Measurements from ENCODE around the gene C17orf75.

C17orf75 gene

DNA sequence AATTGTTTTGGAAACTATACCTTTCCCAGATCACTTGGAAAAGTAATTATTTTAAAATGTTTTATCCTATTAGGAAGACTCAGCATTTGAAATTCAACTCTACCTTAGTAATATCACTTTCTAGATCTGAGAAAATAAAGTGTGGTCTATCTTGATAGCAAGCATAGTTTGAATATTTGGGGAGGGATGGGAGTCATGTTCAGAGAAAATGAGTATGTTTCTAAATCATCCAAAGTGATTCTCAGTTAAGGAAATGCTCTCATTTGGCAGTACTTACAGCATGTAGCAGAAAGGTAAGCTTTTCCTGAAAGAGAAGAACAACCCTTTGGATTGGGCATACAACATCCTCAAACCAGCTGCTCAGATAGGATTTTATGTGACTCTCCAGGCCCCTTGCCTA lies 6.9 kb downstream of the C17orf75 start:
- H3K27ac ChIP-seq, result no peak overlapping the region
- no peak overlapping the region for H2AFZ ChIP-seq
- H3K36me3 ChIP-seq (ENCODE audit: control insufficient read depth, insufficient read depth, low read length), result no peaks in the 10 kb centered on the region
- no peak overlapping the region for H3K9ac ChIP-seq
- no peaks in the 10 kb centered on the region for H3K4me1 ChIP-seq
- no peak overlapping the region for H3K4me2 ChIP-seq (ENCODE audit: low read length)
- TF ChIP-seq, protein P1, sequence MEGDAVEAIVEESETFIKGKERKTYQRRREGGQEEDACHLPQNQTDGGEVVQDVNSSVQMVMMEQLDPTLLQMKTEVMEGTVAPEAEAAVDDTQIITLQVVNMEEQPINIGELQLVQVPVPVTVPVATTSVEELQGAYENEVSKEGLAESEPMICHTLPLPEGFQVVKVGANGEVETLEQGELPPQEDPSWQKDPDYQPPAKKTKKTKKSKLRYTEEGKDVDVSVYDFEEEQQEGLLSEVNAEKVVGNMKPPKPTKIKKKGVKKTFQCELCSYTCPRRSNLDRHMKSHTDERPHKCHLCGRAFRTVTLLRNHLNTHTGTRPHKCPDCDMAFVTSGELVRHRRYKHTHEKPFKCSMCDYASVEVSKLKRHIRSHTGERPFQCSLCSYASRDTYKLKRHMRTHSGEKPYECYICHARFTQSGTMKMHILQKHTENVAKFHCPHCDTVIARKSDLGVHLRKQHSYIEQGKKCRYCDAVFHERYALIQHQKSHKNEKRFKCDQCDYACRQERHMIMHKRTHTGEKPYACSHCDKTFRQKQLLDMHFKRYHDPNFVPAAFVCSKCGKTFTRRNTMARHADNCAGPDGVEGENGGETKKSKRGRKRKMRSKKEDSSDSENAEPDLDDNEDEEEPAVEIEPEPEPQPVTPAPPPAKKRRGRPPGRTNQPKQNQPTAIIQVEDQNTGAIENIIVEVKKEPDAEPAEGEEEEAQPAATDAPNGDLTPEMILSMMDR (IDR thresholded peaks at IDR 0.05), result no peak
- H3K27me3 ChIP-seq (ENCODE audit: control insufficient read depth, insufficient read depth, low read length), result no peaks in the 10 kb centered on the region
- H3K79me2 ChIP-seq, result no peaks in the 10 kb centered on the region
- no peak overlapping the region for H3K4me3 ChIP-seq (ENCODE audit: low read depth, low read length)
- no peaks in the 10 kb centered on the region for H3K9me3 ChIP-seq (ENCODE audit: control insufficient read depth, low read length)

DNA sequence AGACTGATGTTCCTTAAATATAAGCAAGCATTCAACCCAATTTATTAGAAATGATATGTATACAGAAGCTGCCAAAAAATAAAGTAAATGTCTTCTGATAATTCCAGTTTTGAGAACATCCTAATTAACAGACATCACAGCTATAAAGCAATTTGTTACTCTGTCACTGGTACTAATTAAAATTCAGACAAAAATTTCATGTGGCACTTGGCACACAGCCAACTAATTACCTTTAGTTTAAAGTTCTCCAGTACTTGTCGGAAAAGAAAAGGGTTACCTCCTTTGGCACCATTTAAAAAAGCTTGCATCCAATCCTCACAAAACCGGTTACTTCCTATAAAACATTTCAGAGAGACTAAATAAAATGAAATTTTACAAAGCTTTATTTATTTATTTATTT lies 8.8 kb downstream of the C17orf75 start:
- Histone ChIP-seq H3K4me2 (ENCODE audit: low read length) (no peak overlapping the region), H3K9me3 (ENCODE audit: control insufficient read depth, low read length) (no peaks in the 10 kb centered on the region), H3K4me1 (no peaks in the 10 kb centered on the region), H3K9ac (no peak overlapping the region), H3K79me2 (no peaks in the 10 kb centered on the region), H3K27me3 (ENCODE audit: control insufficient read depth, insufficient read depth, low read length) (no peaks in the 10 kb centered on the region), H2AFZ (no peak overlapping the region), H3K36me3 (ENCODE audit: control insufficient read depth, insufficient read depth, low read length) (no peaks in the 10 kb centered on the region), H3K4me3 (ENCODE audit: low read depth, low read length) (no peak overlapping the region), H3K27ac (no peak overlapping the region)
- TF ChIP-seq, protein P1 (IDR thresholded peaks at IDR 0.05), result no peak

DNA sequence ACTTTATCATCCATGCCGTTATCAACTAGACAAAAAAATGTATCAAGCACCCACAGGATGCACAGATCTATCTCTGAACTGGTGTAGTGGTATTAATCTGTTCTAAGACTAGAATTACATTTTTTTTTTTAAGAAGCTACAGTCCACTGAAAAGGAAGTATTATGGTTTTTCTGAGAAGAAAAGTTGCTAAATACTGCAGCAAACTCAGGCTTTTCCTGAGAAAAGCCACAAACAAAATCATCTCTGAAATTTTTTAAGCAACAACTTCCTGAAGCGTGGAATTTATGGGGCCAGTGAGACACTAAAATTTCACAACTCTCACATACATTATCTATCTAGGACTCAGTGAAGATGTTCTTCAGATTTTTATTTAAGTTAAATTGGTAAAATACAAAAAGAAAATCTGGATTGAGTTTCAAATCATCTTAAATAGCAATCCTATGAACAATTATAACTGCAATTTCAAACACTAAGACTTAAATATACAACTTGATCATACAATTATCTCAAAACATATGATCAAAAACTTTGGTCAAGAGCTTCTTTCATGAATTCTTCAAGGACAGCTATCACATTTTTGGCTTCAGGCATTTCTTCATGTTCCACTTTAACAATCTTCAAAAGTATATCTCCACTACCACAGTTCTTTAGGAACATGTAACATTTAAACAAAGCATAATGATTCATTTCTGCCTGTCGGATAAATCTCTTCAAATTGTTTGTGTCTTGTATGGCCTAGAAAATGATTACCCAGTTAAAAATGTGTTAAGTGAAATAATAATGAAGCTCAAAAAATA lies 10.5 kb downstream of the C17orf75 start:
- Histone ChIP-seq H3K4me1 (no peaks in the 10 kb centered on the region), H2AFZ (no peak overlapping the region), H3K9me3 (ENCODE audit: control insufficient read depth, low read length) (no peaks in the 10 kb centered on the region), H3K4me3 (ENCODE audit: low read depth, low read length) (no peak overlapping the region), H3K27ac (no peak overlapping the region), H3K9ac (no peak overlapping the region), H3K4me2 (ENCODE audit: low read length) (no peak overlapping the region), H3K79me2 (no peaks in the 10 kb centered on the region), H3K36me3 (ENCODE audit: control insufficient read depth, insufficient read depth, low read length) (no peaks in the 10 kb centered on the region), H3K27me3 (ENCODE audit: control insufficient read depth, insufficient read depth, low read length) (no peaks in the 10 kb centered on the region)
- TF ChIP-seq, protein P1 (IDR thresholded peaks at IDR 0.05), result no peak

DNA sequence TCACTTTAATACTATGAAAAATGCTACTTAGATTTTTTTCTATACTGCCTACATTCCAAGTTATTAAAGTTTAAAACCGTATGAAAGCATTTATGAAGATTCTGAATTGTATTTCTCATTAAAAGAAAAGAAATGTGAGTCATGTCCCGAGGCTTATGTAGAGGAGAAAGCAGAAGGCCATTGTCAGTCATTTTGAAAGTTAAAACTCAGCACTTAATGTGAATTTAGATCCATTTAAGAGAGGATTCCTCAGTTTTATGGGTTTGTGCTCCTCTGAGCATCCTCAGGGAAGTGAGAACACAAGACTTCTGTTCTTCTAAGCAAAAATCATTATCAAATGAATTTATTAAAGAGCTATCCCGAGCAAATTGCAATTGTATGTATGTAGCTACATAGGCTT lies 11.8 kb downstream of the C17orf75 start:
- Histone ChIP-seq H3K4me1 (no peaks in the 10 kb centered on the region), H3K9me3 (ENCODE audit: control insufficient read depth, low read length) (no peaks in the 10 kb centered on the region), H3K4me3 (ENCODE audit: low read depth, low read length) (no peak overlapping the region), H3K36me3 (ENCODE audit: control insufficient read depth, insufficient read depth, low read length) (no peaks in the 10 kb centered on the region), H3K27me3 (ENCODE audit: control insufficient read depth, insufficient read depth, low read length) (no peaks in the 10 kb centered on the region), H3K4me2 (ENCODE audit: low read length) (no peak overlapping the region), H3K9ac (no peak overlapping the region), H2AFZ (no peak overlapping the region), H3K79me2 (no peaks in the 10 kb centered on the region), H3K27ac (no peak overlapping the region)
- TF ChIP-seq, protein P1 (IDR thresholded peaks at IDR 0.05), result no peak

DNA sequence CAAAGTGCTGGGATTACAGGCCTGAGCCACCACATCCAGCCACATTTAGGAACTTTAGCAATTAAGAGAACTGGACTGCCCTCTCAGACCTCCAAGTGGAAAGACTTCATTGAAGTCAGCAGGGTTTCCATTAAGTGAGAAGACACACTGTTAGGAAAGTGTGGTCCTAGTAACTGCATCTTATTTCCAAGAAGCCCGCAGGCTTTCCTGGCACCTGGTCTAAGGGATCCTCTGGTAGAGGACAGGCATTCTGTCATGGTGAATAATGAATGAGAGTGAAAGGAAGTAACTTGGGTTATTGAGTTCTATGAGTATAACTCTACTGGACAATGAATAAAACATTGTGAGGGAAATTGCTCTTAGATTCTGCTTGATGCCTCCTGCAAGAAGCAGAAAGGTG lies 14.1 kb downstream of the C17orf75 start:
- H3K27me3 ChIP-seq (ENCODE audit: control insufficient read depth, insufficient read depth, low read length), result no peaks in the 10 kb centered on the region
- H3K27ac ChIP-seq, result no peak overlapping the region
- TF ChIP-seq, protein P1 (IDR thresholded peaks at IDR 0.05), result no peak
- H2AFZ ChIP-seq, result no peak overlapping the region
- no peak overlapping the region for H3K4me2 ChIP-seq (ENCODE audit: low read length)
- H3K36me3 ChIP-seq (ENCODE audit: control insufficient read depth, insufficient read depth, low read length), result no peaks in the 10 kb centered on the region
- H3K79me2 ChIP-seq, result no peaks in the 10 kb centered on the region
- H3K4me1 ChIP-seq, result no peaks in the 10 kb centered on the region
- H3K9me3 ChIP-seq (ENCODE audit: control insufficient read depth, low read length), result no peaks in the 10 kb centered on the region
- no peak overlapping the region for H3K4me3 ChIP-seq (ENCODE audit: low read depth, low read length)
- no peak overlapping the region for H3K9ac ChIP-seq
